Left colon (tissue), 2 donors: ENCODE data around the gene SIX2. TPM values are rescaled to one million over a fixed set of nuclear protein-coding genes. Genes with fewer than 3 reads are reported as not detected.

Experiments
- ATAC-seq: fragments of 200-7000 bp; cut with Tn5 transposase; one replicate; pipeline ENCODE4 v1.9.1; 2020; ENCODE audit warnings: mild to moderate bottlenecking, moderate library complexity
- DNase-seq, 2 donors: peaks; one replicate each; pipeline ENCODE4 v3.0.0-alpha.2; 2020
- intact Hi-C, 2 donors: fragments of 100-400 bp; cut with DNase I in 1 of 2; cut with micrococcal nuclease in 1 of 2; formaldehyde crosslinking; loops; one replicate each; pipeline versions ENCODE4 v1.11.2 to v1.14.0; 2022; cut with DNase I, micrococcal nuclease
- total RNA-seq, 2 donors: library from RNA; stranded (reverse); fragmentation: NEBNext Ultra II Directional; extraction: Animal tissue kit (Norgen Biotek cat#: 25700); gene quantifications; one replicate each; pipeline ENCODE4 v1.2.1, GENCODE V29; 2021
- donor health status: DM: no; HTN: no; CAD: no.
- donor health status: DM: yes; HTN: yes; CAD: no.

SIX2 gene
- total RNA-seq, 2 donors from 2014 or later: not detected

GRCh38 chr2:45005261-45006002, 3.8 kb downstream of the SIX2 start:
- DNase-seq: no peak
- ATAC-seq: no peak
- intact Hi-C loops: no loop called here

- ATAC-seq (no peak), DNase-seq (no peak)
- intact Hi-C loops: no loop called here
These were observed 4.6 kb downstream of the SIX2 start for GRCh38 chr2:45004562-45005191.

GRCh38 chr2:45003579-45004551, 5.4 kb downstream of the SIX2 start:
- intact Hi-C loops: no loop called here
- ATAC-seq (no peak), DNase-seq (no peak)

GRCh38 chr2:45002686-45003085, 6.6 kb downstream of the SIX2 start:
- intact Hi-C loops: no loop called here
- DNase-seq: no peak
- no peak for ATAC-seq

GRCh38 chr2:45001869-45002385, 7.3 kb downstream of the SIX2 start:
- intact Hi-C loops: no loop called here
- ATAC-seq: no peak

GRCh38 chr2:45000921-45001868, 8.1 kb downstream of the SIX2 start:
- intact Hi-C loops: no loop called here
- ATAC-seq: peak; percentile 37

More at GRCh38 chr2:45001869-45002385, 7.3 kb downstream of the SIX2 start:
- no peak for DNase-seq

GRCh38 chr2:45000341-45000901, 8.8 kb downstream of the SIX2 start:
- no peak for DNase-seq
- no peak for ATAC-seq
- intact Hi-C loops: no loop called here

More at GRCh38 chr2:45000921-45001868, 8.1 kb downstream of the SIX2 start:
- no peak for DNase-seq

- ATAC-seq (no peak), DNase-seq (no peak)
- intact Hi-C loops: no loop called here
These were observed 9.7 kb downstream of the SIX2 start for GRCh38 chr2:44999540-44999939.

- ATAC-seq (no peak), DNase-seq (no peak)
- intact Hi-C loops: no loop called here
These were observed 11.3 kb downstream of the SIX2 start for GRCh38 chr2:44997963-44998362.

GRCh38 chr2:44996356-44996755, 12.9 kb downstream of the SIX2 start:
- ATAC-seq (no peak), DNase-seq (no peak)
- intact Hi-C loops: no loop called here

GRCh38 chr2:44994377-44994776, 14.9 kb downstream of the SIX2 start:
- ATAC-seq (no peak), DNase-seq (no peak)
- intact Hi-C loops: no loop called here

GRCh38 chr2:44989176-44989575, 20.1 kb downstream of the SIX2 start:
- DNase-seq (no peak), ATAC-seq (no peak)
- intact Hi-C loops: loop anchor here in 1 of 2 donors (10.0 kb wide), 1 partner anchor 506 kb away; no protein-coding TSS in a partner anchor

- intact Hi-C loops: loop anchor here in 1 of 2 donors (10.0 kb wide), 1 partner anchor 511 kb away; no protein-coding TSS in a partner anchor
- DNase-seq: no peak
- no peak for ATAC-seq
These were observed 25.2 kb downstream of the SIX2 start for GRCh38 chr2:44983836-44984604.

- intact Hi-C loops: loop anchor here (2.0 to 10.0 kb wide), 2 partner anchors 513 kb away; no protein-coding TSS in a partner anchor
- DNase-seq (peak; percentile 54 to 85), ATAC-seq (peak; percentile 79)
These were observed 27.5 kb downstream of the SIX2 start for GRCh38 chr2:44981714-44982108.

- ATAC-seq: no peak
- DNase-seq: no peak
These were observed 28.2 kb downstream of the SIX2 start for GRCh38 chr2:44980751-44981713.

GRCh38 chr2:44979581-44979980, 29.7 kb downstream of the SIX2 start:
- ATAC-seq (no peak), DNase-seq (no peak)
- intact Hi-C loops: no loop called here

More at GRCh38 chr2:44980751-44981713, 28.2 kb downstream of the SIX2 start:
- intact Hi-C loops: loop anchor here (2.0 to 10.0 kb wide), 2 partner anchors 514 kb away; no protein-coding TSS in a partner anchor
